ENCODE measurements around the gene METTL17.

DNA sequence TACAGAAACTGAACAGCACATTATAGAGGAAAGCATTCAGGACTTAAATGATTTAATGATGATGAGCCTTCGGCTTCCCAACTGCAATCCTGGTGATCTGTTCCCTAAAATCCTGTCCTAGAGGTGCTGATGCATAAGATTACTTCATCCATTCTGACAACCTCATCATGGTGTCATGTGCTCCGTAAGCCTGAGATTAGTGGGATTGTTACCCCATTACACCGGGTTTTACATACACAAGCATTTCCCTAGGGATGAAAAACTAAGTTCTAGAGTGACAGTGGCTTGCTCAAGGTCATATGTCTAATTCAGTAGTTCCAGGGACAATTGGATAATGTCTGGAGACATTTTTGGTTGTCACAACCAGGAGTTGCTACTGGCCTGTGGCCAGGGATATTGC is 47.4 kb downstream of the METTL17 start:
- TF ChIP-seq, protein P1, sequence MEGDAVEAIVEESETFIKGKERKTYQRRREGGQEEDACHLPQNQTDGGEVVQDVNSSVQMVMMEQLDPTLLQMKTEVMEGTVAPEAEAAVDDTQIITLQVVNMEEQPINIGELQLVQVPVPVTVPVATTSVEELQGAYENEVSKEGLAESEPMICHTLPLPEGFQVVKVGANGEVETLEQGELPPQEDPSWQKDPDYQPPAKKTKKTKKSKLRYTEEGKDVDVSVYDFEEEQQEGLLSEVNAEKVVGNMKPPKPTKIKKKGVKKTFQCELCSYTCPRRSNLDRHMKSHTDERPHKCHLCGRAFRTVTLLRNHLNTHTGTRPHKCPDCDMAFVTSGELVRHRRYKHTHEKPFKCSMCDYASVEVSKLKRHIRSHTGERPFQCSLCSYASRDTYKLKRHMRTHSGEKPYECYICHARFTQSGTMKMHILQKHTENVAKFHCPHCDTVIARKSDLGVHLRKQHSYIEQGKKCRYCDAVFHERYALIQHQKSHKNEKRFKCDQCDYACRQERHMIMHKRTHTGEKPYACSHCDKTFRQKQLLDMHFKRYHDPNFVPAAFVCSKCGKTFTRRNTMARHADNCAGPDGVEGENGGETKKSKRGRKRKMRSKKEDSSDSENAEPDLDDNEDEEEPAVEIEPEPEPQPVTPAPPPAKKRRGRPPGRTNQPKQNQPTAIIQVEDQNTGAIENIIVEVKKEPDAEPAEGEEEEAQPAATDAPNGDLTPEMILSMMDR (IDR thresholded peaks at IDR 0.05), result no peak
- TF ChIP-seq POLR2A (IDR thresholded peaks at IDR 0.05) (no peak), EP300 (IDR thresholded peaks at IDR 0.05) (no peak)
